Fibroblast of skin of scalp (primary cell): ENCODE results near the gene COPG2. TPM values are rescaled to one million over a fixed set of nuclear protein-coding genes. Genes with fewer than 3 reads are reported as not detected.
"Not testable (repeated sequence)": the region's sequence is repeated elsewhere in the genome, so short reads cannot be mapped to it uniquely, and the experiment has no call there.

Experiments used
- DNase-seq: peaks from one replicate; pipeline ENCODE4 v3.0.0-alpha.2; 2013
- polyA plus RNA-seq, 2 experiments: library from polyadenylated mRNA; unstranded; fragments of 120-200 nt; gene quantifications; one replicate each; pipeline ENCODE4 v1.2.1, GENCODE V29; 2013; ENCODE audit not compliant: insufficient read length in 2 of 2

Gene COPG2, protein sequence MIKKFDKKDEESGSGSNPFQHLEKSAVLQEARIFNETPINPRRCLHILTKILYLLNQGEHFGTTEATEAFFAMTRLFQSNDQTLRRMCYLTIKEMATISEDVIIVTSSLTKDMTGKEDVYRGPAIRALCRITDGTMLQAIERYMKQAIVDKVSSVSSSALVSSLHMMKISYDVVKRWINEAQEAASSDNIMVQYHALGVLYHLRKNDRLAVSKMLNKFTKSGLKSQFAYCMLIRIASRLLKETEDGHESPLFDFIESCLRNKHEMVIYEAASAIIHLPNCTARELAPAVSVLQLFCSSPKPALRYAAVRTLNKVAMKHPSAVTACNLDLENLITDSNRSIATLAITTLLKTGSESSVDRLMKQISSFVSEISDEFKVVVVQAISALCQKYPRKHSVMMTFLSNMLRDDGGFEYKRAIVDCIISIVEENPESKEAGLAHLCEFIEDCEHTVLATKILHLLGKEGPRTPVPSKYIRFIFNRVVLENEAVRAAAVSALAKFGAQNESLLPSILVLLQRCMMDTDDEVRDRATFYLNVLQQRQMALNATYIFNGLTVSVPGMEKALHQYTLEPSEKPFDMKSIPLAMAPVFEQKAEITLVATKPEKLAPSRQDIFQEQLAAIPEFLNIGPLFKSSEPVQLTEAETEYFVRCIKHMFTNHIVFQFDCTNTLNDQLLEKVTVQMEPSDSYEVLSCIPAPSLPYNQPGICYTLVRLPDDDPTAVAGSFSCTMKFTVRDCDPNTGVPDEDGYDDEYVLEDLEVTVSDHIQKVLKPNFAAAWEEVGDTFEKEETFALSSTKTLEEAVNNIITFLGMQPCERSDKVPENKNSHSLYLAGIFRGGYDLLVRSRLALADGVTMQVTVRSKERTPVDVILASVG
- polyA plus RNA-seq (2013, experiment 1 of 2; ENCODE audit: insufficient read length), result 23.9 TPM
- 27.9 TPM for polyA plus RNA-seq (2013, experiment 2 of 2; ENCODE audit: insufficient read length)

DNA sequence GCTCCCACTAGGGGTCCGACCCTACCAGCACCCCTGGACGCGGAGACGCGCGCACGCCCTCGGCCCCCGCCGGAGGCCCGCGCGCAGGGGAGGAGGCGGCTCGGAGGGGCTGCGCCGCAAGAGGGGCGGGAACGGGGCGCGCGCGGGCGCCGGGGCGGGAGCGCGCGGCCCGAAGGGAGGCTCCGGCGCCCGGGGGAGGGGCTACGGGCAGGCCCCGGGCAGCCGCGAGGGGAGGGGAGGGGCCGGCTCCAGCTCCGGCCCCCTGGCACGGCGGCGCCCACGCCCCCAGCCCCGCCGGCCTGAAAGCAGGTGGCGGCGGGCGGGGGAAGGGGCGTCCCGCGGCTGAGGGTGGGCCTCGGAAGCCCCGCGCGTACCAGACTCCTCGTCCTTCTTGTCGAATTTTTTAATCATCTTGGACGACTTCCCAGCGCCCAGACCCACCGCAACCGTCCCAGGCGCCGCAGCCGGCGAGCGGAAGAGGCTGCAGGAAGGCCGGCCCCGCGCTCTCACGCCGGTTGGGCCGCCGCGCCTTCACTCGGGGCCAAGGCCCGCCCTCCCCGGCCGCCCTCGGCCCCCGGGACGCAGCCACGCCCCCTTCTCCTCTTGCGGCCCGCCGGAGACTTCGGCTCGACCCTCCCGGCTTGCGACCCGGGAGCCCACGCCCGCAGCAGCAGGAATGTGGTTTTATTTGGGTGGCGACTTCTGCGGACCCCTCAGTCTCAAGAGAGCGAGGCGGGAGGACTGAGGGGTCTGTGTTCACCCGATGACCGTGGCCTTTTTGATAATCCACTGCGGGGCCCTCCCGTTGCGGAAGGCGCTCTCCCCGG is at the start of gene COPG2:
COPG2 (minus strand) TSS at position 491 of the 827 bp plus-strand sequence; CDS start at position 411, 80 bp downstream.
- peak; percentile 87 for DNase-seq

DNA sequence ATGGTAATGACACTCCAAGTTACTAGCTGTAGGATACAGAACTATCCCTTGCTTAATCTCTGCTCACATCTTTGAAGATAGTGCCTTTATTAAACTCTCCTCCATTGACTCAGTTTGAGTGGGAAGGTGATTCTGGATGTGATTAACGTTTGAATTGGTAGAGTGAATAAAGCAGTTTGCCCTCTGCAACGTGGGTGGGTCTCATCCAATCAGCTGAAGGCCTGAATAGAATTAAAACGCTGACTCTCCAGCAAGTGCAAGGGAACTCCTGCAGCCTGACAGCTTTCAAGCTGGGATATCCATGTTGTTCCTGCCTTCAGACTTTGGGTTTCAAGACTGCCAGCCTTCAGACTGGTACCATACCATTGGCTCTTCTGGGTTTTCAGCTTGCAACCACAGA is 43.9 kb upstream of the COPG2 start:
- DNase-seq, result no peak

DNA sequence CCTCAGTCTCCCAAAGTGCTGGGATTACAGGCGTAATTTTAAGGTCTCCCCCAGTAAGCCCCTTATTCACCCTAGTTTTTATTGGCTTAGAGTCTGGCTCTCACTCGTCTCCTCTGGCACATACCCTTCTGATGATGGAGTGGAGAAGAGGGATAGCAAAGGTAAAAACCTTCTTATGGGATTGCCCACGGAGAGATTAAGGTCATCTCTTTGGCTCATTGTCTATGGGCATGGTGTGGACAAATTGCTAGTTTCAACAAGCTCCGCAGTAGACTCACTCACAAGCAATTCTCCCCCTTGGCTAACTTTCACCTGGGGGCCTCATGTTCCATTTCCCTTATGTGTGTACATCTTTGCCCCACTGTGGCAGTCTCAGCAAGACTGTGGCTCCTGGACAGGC is 40.2 kb upstream of the COPG2 start:
- DNase-seq, result no peak

DNA sequence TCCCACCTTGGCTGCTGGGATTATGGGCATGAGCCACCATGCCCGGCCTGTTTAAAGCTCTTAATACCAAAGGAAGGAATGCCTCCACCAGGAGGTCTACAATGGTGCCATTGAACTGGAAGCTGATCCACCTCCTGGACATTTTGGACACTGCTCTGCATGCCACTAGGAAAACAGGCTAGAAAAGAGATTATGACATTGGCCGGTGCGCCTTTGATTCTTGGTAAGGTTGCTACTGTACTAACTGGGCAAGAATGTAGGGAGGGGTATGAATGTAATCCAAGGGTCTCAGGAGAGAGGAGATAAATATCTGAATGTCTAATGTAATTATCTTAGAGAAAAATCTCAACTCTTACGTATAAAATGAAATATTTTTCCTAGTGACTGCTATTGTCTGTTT is 39.5 kb upstream of the COPG2 start:
- DNase-seq, result no peak

DNA sequence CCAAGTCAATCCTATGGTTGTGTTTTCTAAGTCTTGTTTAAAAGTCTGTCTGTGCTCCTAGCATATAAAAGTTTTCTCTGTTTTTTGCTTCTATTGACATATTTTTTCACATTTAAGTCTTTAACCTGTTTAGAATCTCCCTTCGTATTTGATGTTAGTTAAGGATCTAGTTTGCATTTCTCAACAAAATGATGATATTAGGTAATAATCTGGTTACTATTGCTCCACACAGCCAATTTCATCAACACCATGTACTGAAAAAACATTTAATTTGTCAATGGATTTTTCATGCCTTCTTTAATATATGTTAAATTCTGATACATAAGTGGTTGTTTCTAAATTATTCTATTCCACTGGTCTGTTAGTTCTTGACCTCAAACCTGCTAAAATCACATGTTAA is 35.3 kb upstream of the COPG2 start:
- no peak for DNase-seq

DNA sequence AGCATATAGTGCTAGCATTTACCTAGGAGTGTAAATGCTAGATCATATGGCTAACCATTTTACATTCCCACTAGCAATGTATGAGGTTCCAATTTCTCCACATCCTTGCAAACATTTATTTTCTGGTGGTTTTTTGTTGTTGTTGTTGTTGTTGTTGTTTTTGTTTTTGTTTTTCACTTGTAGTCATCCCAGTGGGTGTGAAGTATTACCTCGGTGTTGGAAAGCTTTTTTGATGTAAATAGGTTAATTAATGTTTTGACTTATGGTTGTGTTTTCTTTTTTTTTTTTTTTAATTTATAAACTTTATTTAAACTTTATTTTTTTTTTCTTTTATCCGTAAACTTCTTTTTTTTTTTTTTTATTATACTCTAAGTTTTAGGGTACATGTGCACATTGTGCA is 33.1 kb upstream of the COPG2 start:
- DNase-seq, result no peak

DNA sequence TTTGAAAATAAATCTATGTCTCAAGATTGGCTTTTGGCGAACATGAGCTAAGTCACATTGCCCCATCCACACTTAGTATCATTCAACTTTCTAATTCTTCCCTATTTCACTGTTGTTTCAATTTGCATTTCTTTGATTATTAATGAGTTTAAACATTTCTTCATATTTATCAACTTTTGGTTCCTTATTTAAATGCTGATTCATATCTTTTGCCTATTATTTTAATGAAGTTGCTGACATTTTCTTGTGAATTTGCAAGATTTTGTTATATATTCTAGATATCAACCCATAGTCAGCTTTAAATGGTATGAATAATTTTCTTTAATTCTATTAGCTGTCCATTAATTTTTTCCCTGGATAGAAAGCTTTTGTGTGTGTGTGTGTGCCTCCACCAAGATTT is 32.2 kb upstream of the COPG2 start:
- no peak for DNase-seq

DNA sequence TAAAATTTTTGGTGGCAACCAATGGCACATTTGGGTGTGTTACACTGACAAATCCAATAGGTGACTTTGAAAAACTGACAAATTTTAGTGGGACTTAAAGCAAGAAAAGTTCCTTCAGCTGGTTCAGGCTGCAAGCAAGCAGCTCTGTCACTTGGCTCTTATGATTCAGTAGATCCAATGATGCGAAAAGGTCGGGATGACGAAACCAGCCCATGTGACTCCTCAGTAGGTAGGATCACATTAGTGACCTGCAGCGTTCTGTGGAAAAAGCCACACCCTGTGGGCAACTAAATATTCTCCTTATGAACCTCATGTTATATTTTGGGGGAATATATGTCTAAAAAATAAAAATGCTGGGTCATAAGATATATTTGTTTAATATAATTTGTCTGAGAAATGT is 31.1 kb upstream of the COPG2 start:
- DNase-seq, result no peak

DNA sequence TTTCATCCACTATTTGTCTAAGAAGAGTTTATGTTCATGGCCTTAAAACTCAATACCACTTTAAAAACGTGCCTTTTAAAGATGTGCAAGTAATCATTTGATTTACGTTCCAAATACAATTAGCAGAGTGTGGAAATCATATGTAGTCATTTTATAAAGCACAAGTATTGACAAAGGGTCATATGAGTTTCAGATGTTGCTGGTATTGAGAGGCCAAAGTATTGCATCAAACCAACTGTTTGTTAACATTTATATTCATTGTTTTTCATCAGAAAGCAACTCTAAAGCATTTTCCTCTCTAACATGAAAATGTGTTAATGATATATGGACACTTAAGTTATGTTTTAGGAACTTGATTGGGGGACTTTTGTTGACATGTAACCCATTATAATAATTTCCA is 29.3 kb upstream of the COPG2 start:
- DNase-seq, result no peak

DNA sequence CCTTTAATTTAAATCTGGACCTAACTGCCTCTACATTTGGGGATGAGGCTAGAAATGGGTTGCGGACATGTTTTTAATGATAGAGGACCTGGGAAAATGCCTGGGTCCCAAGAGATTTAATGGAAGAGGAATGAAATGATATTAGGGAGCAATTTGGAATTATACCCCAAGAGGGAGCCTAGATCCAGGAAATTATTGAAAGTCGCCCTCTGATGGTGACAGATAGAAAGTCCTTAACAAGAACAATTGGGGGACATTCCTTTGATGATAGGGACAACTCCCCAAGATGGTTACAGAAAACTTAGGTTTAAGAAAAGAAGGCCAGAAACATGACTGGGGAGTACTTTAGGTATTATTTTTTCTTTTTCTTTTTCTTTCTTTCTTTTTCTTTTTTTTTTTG is 27.3 kb upstream of the COPG2 start:
- peak; percentile 57 for DNase-seq

DNA sequence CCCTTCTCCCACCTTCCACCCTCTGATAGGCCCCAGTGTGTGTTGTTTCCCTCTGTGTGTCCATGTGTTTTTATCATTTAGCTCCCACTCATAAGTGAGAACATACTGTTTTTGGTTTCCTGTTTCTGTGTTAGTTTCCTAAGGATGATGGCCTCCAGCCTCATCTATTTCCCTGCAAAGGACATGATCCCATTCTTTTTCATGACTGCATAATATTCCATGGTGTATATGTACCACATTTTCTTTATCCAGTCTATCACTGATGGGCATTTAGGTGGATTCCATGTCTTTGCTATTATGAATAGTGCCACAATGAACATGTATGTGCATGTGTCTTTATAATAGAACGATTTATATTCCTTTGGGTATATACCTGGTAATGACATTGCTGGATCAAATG is 23.8 kb upstream of the COPG2 start:
- not testable (repeated sequence) for DNase-seq

DNA sequence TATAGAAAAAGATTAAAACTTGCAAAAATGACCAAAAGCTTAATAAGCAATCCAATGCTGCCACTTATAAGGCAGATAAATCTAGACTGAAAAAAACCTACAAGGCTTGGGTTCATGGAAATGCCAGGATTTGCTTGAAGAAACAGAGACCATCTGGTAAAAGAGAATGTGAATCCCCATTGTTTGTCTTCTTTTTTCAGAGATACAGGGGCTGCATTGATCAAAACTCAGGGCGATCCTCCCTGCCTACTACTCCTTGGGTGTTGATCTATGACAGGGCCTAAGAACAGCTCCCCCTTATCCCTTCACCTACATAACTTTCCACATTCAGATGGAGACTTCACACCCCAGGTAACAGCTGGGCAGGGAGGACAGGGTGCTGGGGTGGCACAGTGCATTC is 21.1 kb upstream of the COPG2 start:
- no peak for DNase-seq

DNA sequence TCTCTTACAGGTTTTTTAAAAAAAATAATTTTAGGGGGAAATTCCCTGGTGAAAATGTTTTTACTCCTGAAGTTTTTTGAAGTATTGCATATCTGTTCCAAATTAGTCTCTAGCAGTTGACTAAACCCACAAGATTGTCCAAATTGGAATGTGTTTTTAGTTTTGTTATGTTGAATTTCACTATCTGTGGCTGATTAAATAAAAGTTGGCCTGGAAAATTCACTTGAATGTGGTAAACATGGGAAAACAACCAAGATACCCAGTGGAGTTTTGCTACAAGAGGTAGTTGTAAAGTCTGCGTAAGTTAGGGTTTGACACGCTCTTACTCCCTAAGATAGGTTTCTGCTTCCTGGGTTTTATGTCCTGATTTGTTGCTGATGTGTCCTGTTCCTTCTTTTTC is 14.5 kb upstream of the COPG2 start:
- DNase-seq, result peak; percentile 9

DNA sequence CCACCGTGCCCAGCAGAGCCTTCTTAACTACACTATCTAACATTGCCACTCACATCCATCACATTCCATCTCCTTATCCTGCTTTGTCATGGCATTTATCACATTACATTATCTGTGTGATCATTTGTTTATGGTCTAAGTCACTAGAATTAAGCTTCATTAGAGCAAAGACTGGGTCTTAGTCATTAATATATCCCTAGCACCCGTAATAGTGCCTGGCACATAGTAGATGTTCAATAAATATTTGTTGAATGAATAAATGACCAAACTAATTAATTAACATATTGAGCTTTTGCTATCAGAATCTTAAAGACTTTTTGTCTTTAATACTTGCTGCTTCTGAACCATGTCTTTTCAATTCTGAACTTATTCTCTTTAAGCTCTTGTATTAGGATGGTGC is 5.9 kb upstream of the COPG2 start:
- DNase-seq, result no peak

DNA sequence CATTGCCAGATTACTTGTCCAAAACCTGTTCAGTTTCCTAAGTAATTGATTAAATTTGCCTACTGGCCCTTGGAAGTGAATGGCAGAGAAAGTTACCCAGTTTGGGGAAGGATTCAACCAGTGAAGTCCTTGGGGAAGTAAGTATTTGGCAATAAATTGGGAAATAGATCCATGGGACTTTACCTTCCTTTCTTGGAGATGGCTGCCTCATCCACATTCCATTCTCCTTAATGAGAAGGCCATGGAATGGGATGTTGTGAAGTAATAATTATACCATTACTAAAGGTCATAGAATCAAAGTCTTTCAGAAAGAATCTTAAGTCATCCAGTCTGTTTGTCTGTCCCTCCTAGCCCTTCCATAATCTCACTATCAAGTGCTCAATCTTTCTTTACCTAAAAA is 4.5 kb upstream of the COPG2 start:
- DNase-seq, result peak; percentile 5

DNA sequence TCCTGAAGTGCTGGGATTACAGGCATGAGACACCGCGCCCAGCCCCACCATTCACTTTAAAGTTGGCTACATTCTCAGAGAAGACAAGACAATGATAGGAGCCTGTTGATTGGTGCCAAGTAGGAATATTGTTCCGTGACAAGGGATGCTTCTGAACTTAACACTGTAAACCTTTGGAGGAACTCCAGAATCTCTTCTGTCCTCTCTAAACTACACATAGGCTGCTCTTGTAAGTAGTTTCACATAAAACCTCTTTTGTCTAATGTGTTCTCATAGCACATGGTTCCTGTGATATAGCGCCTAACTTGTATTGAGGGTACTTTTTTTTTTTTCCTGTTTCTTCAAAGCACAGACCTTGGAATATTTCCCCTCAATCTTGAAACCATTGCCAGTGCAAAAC is 3.6 kb upstream of the COPG2 start:
- no peak for DNase-seq

DNA sequence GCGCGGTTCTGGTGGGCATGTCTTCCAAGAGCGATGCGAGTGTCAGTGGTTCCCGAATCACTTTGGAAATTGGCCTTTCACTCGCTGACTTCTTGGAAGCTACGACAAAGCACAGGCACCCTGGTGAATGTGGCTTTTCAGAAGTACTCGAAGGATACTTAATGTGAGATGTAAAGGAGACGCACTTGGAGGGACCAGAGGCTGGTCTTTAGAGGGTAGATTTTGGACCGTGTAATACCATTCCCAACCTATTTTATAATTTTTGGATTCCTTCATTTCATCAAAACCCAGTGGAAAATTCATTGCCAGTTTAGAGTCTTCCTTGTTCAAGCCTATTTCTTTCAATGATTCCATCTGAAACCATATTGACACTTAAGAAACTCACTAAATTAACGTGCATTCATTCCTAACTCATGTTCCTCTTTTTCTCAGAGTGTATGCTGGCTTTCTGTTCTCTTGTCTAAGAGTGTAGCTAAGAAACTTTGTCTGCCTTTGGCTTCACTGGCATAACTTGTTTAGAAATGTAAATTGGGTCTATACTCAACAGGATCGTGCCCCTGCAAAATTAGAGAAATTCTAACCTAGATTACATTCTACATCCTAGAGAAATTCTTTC is 645 bp upstream of the COPG2 start:
- DNase-seq, result no peak

DNA sequence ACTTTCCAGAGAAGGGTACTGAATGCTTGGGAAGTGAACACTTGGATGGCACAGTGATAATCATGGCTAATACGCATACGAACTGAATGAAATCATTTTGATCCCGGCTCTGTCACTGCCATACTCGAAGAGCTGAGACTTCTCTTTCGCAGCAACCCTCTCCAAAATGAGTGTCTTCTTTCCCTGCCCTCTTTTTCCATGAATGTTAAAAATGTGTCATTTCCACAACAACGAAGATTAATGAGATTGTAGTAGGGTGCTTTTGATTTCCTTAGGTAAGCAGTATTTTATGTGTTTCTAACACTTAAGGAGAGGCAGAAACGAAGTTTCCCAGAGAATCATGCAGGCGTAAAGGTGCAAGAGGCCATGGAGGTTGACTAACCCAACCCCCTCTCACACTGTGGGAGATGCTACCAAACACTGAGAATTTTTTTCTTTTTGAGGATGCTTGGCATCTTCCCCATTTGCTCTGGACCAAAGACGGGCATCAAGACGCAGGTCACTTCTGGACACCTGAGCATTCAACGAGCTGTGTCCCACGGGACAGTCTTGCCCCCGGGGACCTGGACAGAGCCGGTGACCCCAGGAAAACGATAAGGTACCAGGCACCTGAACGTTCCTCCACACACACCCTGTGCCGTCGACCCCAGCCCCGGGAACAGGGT is 823 bp downstream of the COPG2 start:
- DNase-seq, result no peak

DNA sequence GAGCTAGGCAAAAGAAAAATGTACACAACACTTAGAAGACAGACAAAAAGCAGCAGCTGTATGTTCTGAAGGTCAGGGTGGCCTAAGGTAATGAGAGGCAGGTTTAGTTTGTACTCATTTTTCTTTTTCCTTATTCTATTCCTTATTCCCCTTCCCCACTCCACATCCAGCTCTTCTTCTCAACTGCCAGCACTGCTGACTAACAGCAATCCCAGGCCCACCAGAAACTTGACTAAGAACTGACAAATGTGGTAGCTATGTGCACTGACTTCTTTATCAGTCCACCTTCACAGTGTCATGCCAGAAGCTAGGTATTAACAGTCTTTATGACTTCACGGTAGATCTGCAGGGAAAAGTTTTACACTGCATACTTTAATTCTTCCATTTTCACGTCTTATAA is 6.1 kb downstream of the COPG2 start:
- no peak for DNase-seq

DNA sequence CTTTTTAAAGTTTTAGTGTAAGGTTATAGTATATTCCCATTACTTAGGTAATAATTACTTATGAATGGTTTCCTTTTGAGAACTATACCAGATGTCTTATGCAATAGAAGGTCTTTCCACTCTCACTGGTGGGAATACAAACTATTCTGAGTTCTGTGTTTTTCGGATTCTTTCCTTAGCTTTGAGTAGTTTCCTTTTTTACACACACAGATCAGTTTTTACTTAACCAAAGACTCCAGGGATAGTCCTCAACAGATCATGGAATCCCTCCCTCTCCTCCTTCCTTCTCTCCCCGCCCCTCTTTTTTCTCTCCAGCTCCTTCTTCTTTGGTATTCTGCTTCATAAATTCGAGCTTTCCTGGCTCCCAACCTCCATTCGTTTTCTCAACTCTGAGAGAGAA is 13.3 kb downstream of the COPG2 start:
- DNase-seq, result no peak

DNA sequence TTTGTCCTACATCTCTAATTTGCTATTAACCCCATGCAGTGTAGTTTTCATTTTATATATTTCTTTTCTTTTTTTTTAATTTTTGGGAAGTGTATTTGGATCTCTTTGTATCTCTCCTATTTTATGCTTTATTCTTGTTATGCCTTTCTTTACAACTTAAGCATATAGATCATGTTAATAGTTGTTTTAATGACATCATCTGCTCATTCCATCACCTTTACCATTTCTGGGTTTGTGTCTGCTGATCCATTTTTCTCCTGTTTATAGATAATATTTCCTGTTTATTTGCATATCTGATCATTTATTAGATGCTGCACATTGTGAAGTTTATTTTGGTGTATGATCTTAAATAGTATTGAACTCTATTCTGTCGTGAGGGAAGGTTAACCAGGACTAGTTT is 13.7 kb downstream of the COPG2 start:
- DNase-seq, result no peak

DNA sequence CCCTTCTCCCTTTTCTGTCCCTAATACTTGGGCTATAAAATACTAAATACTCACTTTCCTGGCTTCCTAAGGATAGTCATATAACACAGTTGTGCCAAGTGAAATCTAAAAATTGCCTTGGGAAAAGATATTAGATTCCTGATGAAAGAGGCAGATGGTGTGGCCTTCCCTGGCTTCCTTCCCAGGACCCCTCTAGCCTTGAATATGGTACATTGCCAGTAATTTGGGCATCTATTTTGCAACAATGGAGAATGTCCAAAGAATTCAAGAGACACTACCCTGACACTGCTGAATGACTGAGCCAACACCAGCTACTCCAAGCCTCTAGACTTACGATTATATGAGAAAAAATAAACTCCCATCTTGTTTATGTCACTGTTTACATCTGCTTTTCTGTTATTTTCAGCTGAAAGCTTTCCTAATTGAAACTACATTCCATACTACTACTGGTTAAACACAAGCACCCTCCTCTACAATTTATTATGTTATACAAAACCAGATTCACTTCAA is 17.9 kb downstream of the COPG2 start:
- DNase-seq, result peak; percentile 3
